ENCODE data around the gene MGARP. TPM values are rescaled to one million over a fixed set of nuclear protein-coding genes. Genes with fewer than 3 reads are reported as not detected.

Gene MGARP
- polyA plus RNA-seq, 1 donor from 2014 or later = 1.3 TPM

- Histone ChIP-seq H3K79me2 (replicated peaks; ENCODE audit: insufficient read depth, low read length) (peaks cover 45% of the 10 kb centered on the region), H3K27ac (ENCODE audit: low read length) (peak overlapping the region; percentile 93), H3F3A (ENCODE audit: insufficient read depth, low read length, poor library complexity, severe bottlenecking) (no peaks in the 10 kb centered on the region), H4K20me1 (ENCODE audit: insufficient read depth) (no peaks in the 10 kb centered on the region), H2AFZ (ENCODE audit: low read depth, low read length) (peak overlapping the region; percentile 85), H3K4me2 (ENCODE audit: low read length) (peak overlapping the region; percentile 77), H3K9me2 (ENCODE audit: insufficient read depth, low read length) (no peaks in the 10 kb centered on the region), H3K9me3 (ENCODE audit: low read length) (peaks cover 5% of the 10 kb centered on the region), H3K36me3 (ENCODE audit: insufficient read depth, low read length) (no peaks in the 10 kb centered on the region), H3K4me3 (ENCODE audit: low read length) (peak overlapping the region; percentile 98), H3K9ac (ENCODE audit: low read length) (peak overlapping the region; percentile 98), H3K27me3 (ENCODE audit: insufficient read depth, low read depth, low read length) (no peaks in the 10 kb centered on the region)
- TF ChIP-seq CTCF (IDR thresholded peaks at IDR 0.05; ENCODE audit: poor library complexity, severe bottlenecking) (no peak), EP300 (conservative IDR thresholded peaks at IDR 0.05; ENCODE audit: poor library complexity, severe bottlenecking) (no peak), EZH2 (IDR thresholded peaks at IDR 0.05; ENCODE audit: borderline replicate concordance, insufficient read depth, low read length, poor library complexity, severe bottlenecking) (no peak), TAF1 (IDR thresholded peaks at IDR 0.05; ENCODE audit: low read depth) (no peak), RAD21 (conservative IDR thresholded peaks at IDR 0.05) (no peak), MXI1 (conservative IDR thresholded peaks at IDR 0.05; ENCODE audit: poor library complexity, severe bottlenecking) (no peak), REST (IDR thresholded peaks at IDR 0.05; ENCODE audit: borderline replicate concordance) (no peak), SMC3 (conservative IDR thresholded peaks at IDR 0.05; ENCODE audit: poor library complexity) (no peak), POLR2AphosphoS5 (IDR thresholded peaks at IDR 0.05) (no peak)
Measured at GRCh38 chr4:139300431-139301112, 20.5 kb upstream of the MGARP start.

DNA sequence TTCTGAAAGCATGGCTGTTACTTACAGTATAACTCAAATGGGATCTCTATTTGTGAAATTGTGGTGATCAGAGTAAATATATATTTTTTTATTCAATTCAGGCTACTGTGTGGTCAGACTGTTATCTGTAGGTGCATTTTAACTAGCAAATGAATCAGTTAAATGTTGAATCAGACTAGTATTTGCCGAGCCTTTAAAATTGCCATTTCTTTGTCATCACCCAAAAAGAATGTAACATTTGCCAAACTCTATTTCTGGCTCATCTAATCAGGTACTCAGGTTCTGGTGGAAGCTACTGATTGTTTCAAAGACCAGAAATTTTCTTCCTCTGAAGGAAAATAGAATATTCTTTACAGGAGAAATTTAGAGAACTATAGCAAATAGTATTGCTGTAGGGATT lies 19.5 kb upstream of the MGARP start:
- H3F3A ChIP-seq (ENCODE audit: insufficient read depth, low read length, poor library complexity, severe bottlenecking) = no peaks in the 10 kb centered on the region
- no peak overlapping the region for H3K9ac ChIP-seq (ENCODE audit: low read length)
- no peaks in the 10 kb centered on the region for H3K36me3 ChIP-seq (ENCODE audit: insufficient read depth, low read length)
- no peak overlapping the region for H2AFZ ChIP-seq (ENCODE audit: low read depth, low read length)
- peaks cover 43% of the 10 kb centered on the region for H3K79me2 ChIP-seq (replicated peaks; ENCODE audit: insufficient read depth, low read length)
- no peaks in the 10 kb centered on the region for H3K27me3 ChIP-seq (ENCODE audit: insufficient read depth, low read depth, low read length)
- H3K27ac ChIP-seq (ENCODE audit: low read length) = no peak overlapping the region
- no peak for TF ChIP-seq TAF1 (IDR thresholded peaks at IDR 0.05; ENCODE audit: low read depth)
- TF ChIP-seq EP300 (conservative IDR thresholded peaks at IDR 0.05; ENCODE audit: poor library complexity, severe bottlenecking) = no peak
- no peak for TF ChIP-seq EZH2 (IDR thresholded peaks at IDR 0.05; ENCODE audit: borderline replicate concordance, insufficient read depth, low read length, poor library complexity, severe bottlenecking)
- TF ChIP-seq MXI1 (conservative IDR thresholded peaks at IDR 0.05; ENCODE audit: poor library complexity, severe bottlenecking) = no peak
- TF ChIP-seq REST (IDR thresholded peaks at IDR 0.05; ENCODE audit: borderline replicate concordance) = no peak
- no peak for TF ChIP-seq CTCF (IDR thresholded peaks at IDR 0.05; ENCODE audit: poor library complexity, severe bottlenecking)
- no peaks in the 10 kb centered on the region for H3K9me3 ChIP-seq (ENCODE audit: low read length)
- no peaks in the 10 kb centered on the region for H3K9me2 ChIP-seq (ENCODE audit: insufficient read depth, low read length)
- H4K20me1 ChIP-seq (ENCODE audit: insufficient read depth) = no peaks in the 10 kb centered on the region
- peak overlapping the region; percentile 98 for H3K4me3 ChIP-seq (ENCODE audit: low read length)
- peak overlapping the region; percentile 77 for H3K4me2 ChIP-seq (ENCODE audit: low read length)
